SU-DHL-6 (cell line): ENCODE results near the gene CACNA1B.

ENCODE experiments used
- EZH2phosphoT487 ChIP-seq: fragments of 200-600 bp; sonication (generic), shearing (Covaris generic); conservative IDR thresholded peaks from 2 replicates; pipeline ENCODE4 v1.6.1; 2018; ENCODE audit warnings: mild to moderate bottlenecking, antibody characterized with exemption, low read length, moderate library complexity, mixed read lengths
- TF ChIP-seq, protein P1 (sequence below): fragments of 200-600 bp; sonication (generic); IDR thresholded peaks from one replicate; pipeline ENCODE4 v1.5.1; 2017; ENCODE audit warnings: antibody characterized with exemption, mild to moderate bottlenecking, low read length, moderate library complexity; ENCODE audit not compliant: insufficient read depth, poor library complexity, severe bottlenecking

DNA sequence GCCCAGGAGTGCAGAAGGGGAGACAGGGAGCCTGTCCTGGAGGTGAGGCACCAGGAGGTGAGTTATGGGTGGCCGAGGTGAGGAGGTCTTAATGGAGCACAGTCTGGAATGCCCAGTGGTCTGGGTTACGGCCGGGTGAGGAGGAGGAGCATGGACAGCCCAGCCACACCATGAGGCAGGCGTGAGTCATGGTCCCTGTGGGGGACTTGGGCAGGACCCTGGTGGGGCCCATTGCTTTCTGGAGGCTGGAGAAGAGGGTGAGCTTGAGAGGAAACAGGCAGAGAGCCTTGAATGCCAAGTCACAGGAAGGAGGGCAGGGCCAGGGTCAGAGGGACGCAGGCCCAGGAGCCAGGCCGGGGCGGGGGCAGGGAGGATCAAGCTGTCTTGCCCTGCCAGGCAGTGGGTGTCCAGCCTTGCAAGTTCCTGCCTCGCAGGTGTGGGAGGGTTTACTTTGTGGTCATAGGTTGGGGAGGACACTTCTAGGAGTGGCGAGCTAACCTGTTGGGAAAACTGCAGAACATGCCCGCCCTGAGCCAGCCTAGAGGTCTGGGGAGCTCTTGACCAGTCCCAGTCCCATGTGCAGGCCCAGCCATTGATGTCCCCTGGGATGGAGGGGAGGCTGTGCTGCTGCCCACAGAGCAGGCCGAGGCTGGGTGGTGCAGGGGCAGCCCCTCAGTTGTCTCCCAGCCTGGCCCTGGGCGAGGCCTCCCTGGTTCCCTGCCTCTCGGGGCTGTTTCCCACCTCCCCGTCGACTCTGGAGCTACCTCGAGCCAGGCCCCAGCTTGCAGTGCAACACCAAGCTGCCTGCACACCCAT is 2.8 kb downstream of the CACNA1B start:
- TF ChIP-seq, protein P1, sequence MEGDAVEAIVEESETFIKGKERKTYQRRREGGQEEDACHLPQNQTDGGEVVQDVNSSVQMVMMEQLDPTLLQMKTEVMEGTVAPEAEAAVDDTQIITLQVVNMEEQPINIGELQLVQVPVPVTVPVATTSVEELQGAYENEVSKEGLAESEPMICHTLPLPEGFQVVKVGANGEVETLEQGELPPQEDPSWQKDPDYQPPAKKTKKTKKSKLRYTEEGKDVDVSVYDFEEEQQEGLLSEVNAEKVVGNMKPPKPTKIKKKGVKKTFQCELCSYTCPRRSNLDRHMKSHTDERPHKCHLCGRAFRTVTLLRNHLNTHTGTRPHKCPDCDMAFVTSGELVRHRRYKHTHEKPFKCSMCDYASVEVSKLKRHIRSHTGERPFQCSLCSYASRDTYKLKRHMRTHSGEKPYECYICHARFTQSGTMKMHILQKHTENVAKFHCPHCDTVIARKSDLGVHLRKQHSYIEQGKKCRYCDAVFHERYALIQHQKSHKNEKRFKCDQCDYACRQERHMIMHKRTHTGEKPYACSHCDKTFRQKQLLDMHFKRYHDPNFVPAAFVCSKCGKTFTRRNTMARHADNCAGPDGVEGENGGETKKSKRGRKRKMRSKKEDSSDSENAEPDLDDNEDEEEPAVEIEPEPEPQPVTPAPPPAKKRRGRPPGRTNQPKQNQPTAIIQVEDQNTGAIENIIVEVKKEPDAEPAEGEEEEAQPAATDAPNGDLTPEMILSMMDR: no peak
- TF ChIP-seq EZH2phosphoT487: no peak
